OCI-LY3 (cell line): Measurements from ENCODE around the gene CCDC102A.

Experiments used
- H2AFZ ChIP-seq: fragments of 200-600, 300-600 bp; shearing (Covaris generic); 2 replicates; pipeline ENCODE4 v1.6.0; 2014; ENCODE audit warnings: antibody characterized with exemption, low read depth, low read length
- H3K27ac ChIP-seq: fragments of 200-600, 300-600 bp; sonication (generic); 2 replicates; pipeline ENCODE4 v1.5.1; 2014; ENCODE audit warnings: mild to moderate bottlenecking, low read length, moderate library complexity, mixed read lengths
- H3K27me3 ChIP-seq: fragments of 200-600, 300-600 bp; sonication (generic); 2 replicates; pipeline ENCODE4 v1.6.1; 2014; ENCODE audit warnings: low read depth, low read length, mixed read lengths
- H3K36me3 ChIP-seq: fragments of 200-600, 300-600 bp; sonication (generic); replicated peaks from 2 replicates; pipeline ENCODE3; 2014; ENCODE audit warnings: low read depth, low read length, mixed read lengths
- H3K4me1 ChIP-seq: fragments of 300-600, 200-600 bp; sonication (generic); 2 replicates; pipeline ENCODE4 v1.6.1; 2014; ENCODE audit warnings: low read length, mixed read lengths
- H3K4me2 ChIP-seq: fragments of 200-600, 300-600 bp; sonication (generic); 2 replicates; pipeline ENCODE4 v1.6.1; 2014; ENCODE audit warnings: low read length, mixed read lengths
- H3K4me3 ChIP-seq: fragments of 300-600, 200-600 bp; sonication (generic); 2 replicates; pipeline ENCODE4 v1.5.1; 2014; ENCODE audit warnings: antibody characterized with exemption, mild to moderate bottlenecking, low read length, moderate library complexity
- H3K79me2 ChIP-seq: fragments of 300-600, 200-600 bp; shearing (Covaris generic); 2 replicates; pipeline ENCODE4 v1.6.1; 2014; ENCODE audit warnings: mild to moderate bottlenecking, low read length, mixed read lengths
- H3K9ac ChIP-seq: fragments of 300-600, 200-600 bp; shearing (Covaris generic); 2 replicates; pipeline ENCODE4 v1.6.0; 2014; ENCODE audit warnings: mild to moderate bottlenecking, low read length, moderate library complexity
- H3K9me3 ChIP-seq: fragments of 200-600, 300-600 bp; shearing (Covaris generic); 2 replicates; pipeline ENCODE4 v1.6.1; 2014; ENCODE audit warnings: low read length, mixed read lengths; ENCODE audit not compliant: insufficient read depth
- H4K20me1 ChIP-seq: fragments of 200-600, 300-600 bp; sonication (generic); 2 replicates; pipeline ENCODE4 v1.6.1; 2016; ENCODE audit warnings: low read length, mixed read lengths; ENCODE audit not compliant: insufficient read depth
- CTCF ChIP-seq: fragments of 200-600, 300-600 bp; sonication (generic); IDR thresholded peaks from 2 replicates; pipeline ENCODE4 v1.5.1; 2014; ENCODE audit warnings: antibody characterized with exemption, low read length, low read depth
- EZH2phosphoT487 ChIP-seq: fragments of 200-600 bp; shearing (Covaris generic); IDR thresholded peaks from 2 replicates; pipeline ENCODE4 v1.6.1; 2018; ENCODE audit warnings: antibody characterized with exemption, mixed run types, low read depth

Gene CCDC102A

GRCh38 chr16:57544124-57544653 lies 7.8 kb upstream of the CCDC102A start:
- H3K4me1 ChIP-seq = peaks cover 37% of the 10 kb centered on the region
- no peaks in the 10 kb centered on the region for H3K79me2 ChIP-seq
- H3K4me3 ChIP-seq = no peak overlapping the region
- H3K9me3 ChIP-seq = no peaks in the 10 kb centered on the region
- H2AFZ ChIP-seq = no peak overlapping the region
- no peak overlapping the region for H3K27ac ChIP-seq
- H3K4me2 ChIP-seq = peak overlapping the region; percentile 58
- TF ChIP-seq EZH2phosphoT487 (peak; percentile 99), CTCF (no peak)
- H3K27me3 ChIP-seq = peaks cover 86% of the 10 kb centered on the region
- H3K9ac ChIP-seq = no peak overlapping the region
- peaks cover 42% of the 10 kb centered on the region for H4K20me1 ChIP-seq
- no peaks in the 10 kb centered on the region for H3K36me3 ChIP-seq

GRCh38 chr16:57541754-57542435 lies 5.5 kb upstream of the CCDC102A start:
- H3K36me3 ChIP-seq = no peaks in the 10 kb centered on the region
- H3K27ac ChIP-seq = no peak overlapping the region
- peak overlapping the region; percentile 49 for H3K4me2 ChIP-seq
- no peaks in the 10 kb centered on the region for H3K9me3 ChIP-seq
- H3K27me3 ChIP-seq = peaks cover 77% of the 10 kb centered on the region
- H2AFZ ChIP-seq = no peak overlapping the region
- H4K20me1 ChIP-seq = peaks cover 57% of the 10 kb centered on the region
- H3K79me2 ChIP-seq = no peaks in the 10 kb centered on the region
- TF ChIP-seq CTCF = no peak
- TF ChIP-seq EZH2phosphoT487 = no peak
- peaks cover 60% of the 10 kb centered on the region for H3K4me1 ChIP-seq
- no peak overlapping the region for H3K9ac ChIP-seq
- no peak overlapping the region for H3K4me3 ChIP-seq

GRCh38 chr16:57540906-57541753 lies 4.8 kb upstream of the CCDC102A start:
- no peaks in the 10 kb centered on the region for H3K9me3 ChIP-seq
- no peak overlapping the region for H2AFZ ChIP-seq
- peaks cover 63% of the 10 kb centered on the region for H3K4me1 ChIP-seq
- peaks cover 57% of the 10 kb centered on the region for H4K20me1 ChIP-seq
- no peak overlapping the region for H3K4me3 ChIP-seq
- H3K4me2 ChIP-seq = no peak overlapping the region
- TF ChIP-seq EZH2phosphoT487 (no peak), CTCF (no peak)
- H3K27ac ChIP-seq = no peak overlapping the region
- H3K79me2 ChIP-seq = no peaks in the 10 kb centered on the region
- H3K9ac ChIP-seq = no peak overlapping the region
- peaks cover 69% of the 10 kb centered on the region for H3K27me3 ChIP-seq
- no peaks in the 10 kb centered on the region for H3K36me3 ChIP-seq

GRCh38 chr16:57540387-57540786 lies 4.0 kb upstream of the CCDC102A start:
- H3K4me1 ChIP-seq = peaks cover 63% of the 10 kb centered on the region
- TF ChIP-seq CTCF (no peak), EZH2phosphoT487 (0 out of 2 replicates have a peak, but pooled peaks have one; percentile 6)

More at GRCh38 chr16:57540387-57540786, 4.0 kb upstream of the CCDC102A start:
- H2AFZ ChIP-seq = no peak overlapping the region
- no peaks in the 10 kb centered on the region for H3K9me3 ChIP-seq
- no peak overlapping the region for H3K4me2 ChIP-seq
- no peak overlapping the region for H3K27ac ChIP-seq
- H4K20me1 ChIP-seq = peaks cover 57% of the 10 kb centered on the region
- H3K9ac ChIP-seq = no peak overlapping the region
- no peaks in the 10 kb centered on the region for H3K79me2 ChIP-seq
- no peak overlapping the region for H3K4me3 ChIP-seq
- peaks cover 62% of the 10 kb centered on the region for H3K27me3 ChIP-seq
- H3K36me3 ChIP-seq = no peaks in the 10 kb centered on the region
